NT2/D1 (cell line): Measurements from ENCODE around the gene TRAF1.

ENCODE experiments used
- DNase-seq: peaks from one replicate; pipeline ENCODE4 v3.0.0-alpha.2; 2011; ENCODE audit warnings: low read depth, low spot score
- H3K27me3 ChIP-seq: 2 replicates; pipeline ENCODE4 v1.6.0; 2011; ENCODE audit warnings: mild to moderate bottlenecking; ENCODE audit not compliant: insufficient read length, insufficient read depth
- H3K36me3 ChIP-seq: 2 replicates; pipeline ENCODE4 v1.6.1; 2011; ENCODE audit warnings: mild to moderate bottlenecking, low read length, mixed read lengths; ENCODE audit not compliant: insufficient read depth, insufficient read length
- H3K4me1 ChIP-seq: 2 replicates; pipeline ENCODE4 v1.5.1; 2011; ENCODE audit not compliant: insufficient read depth, insufficient read length
- H3K4me3 ChIP-seq: 2 replicates; pipeline ENCODE4 v1.5.1; 2011; ENCODE audit warnings: low read depth; ENCODE audit not compliant: insufficient read length
- H3K9ac ChIP-seq: 2 replicates; pipeline ENCODE4 v1.6.0; 2011; ENCODE audit warnings: low read depth; ENCODE audit not compliant: insufficient read length
- H3K9me3 ChIP-seq: 2 replicates; pipeline ENCODE4 v1.5.1; 2011; ENCODE audit warnings: mild to moderate bottlenecking, low read length; ENCODE audit not compliant: insufficient read depth
- SUZ12 ChIP-seq: IDR thresholded peaks from 2 replicates; pipeline ENCODE4 v1.6.1; 2011; ENCODE audit not compliant: insufficient read length, insufficient read depth; ENCODE audit errors: extremely low read depth
- YY1 ChIP-seq: IDR thresholded peaks from 2 replicates; pipeline ENCODE4 v1.6.1; 2011; ENCODE audit not compliant: insufficient read length, insufficient read depth
- ZNF274 ChIP-seq: IDR thresholded peaks from 2 replicates; pipeline ENCODE4 v1.6.1; 2011; ENCODE audit warnings: mild to moderate bottlenecking, low read depth, low read length

Gene TRAF1

GRCh38 chr9:120861935-120862334 lies 64.7 kb downstream of the TRAF1 start:
- no peak for TF ChIP-seq SUZ12
- no peak for TF ChIP-seq YY1
- no peak for TF ChIP-seq ZNF274
- Histone ChIP-seq H3K9me3 (no peaks in the 10 kb centered on the region), H3K9ac (no peak overlapping the region), H3K36me3 (peaks cover 92% of the 10 kb centered on the region), H3K4me1 (peaks cover 10% of the 10 kb centered on the region), H3K4me3 (no peak overlapping the region), H3K27me3 (no peaks in the 10 kb centered on the region)
- DNase-seq = no peak

DNA sequence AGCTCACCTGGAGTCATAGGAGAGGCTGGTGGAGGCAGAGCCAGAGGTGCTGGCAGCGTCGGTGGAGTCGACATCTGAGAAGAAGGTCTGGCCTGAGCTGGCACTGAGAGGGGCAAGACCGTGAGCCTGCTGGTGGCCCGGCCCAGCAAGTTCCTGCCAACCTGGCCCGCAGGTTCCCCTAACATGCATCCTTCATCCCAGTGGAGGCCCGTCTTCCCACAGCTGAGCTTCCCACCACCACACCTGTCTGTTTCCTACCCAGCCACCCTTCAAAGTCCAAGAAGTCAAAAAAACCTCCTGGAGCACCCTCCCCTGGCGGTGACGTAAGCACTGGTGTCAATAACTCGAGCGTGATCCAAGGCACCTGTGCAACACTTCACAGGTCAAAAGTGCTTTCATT lies 66.5 kb downstream of the TRAF1 start:
- no peak for TF ChIP-seq YY1
- Histone ChIP-seq H3K9me3 (no peaks in the 10 kb centered on the region), H3K4me1 (peaks cover 5% of the 10 kb centered on the region), H3K27me3 (no peaks in the 10 kb centered on the region), H3K36me3 (peaks cover 90% of the 10 kb centered on the region), H3K9ac (no peak overlapping the region), H3K4me3 (no peak overlapping the region)
- DNase-seq = no peak

DNA sequence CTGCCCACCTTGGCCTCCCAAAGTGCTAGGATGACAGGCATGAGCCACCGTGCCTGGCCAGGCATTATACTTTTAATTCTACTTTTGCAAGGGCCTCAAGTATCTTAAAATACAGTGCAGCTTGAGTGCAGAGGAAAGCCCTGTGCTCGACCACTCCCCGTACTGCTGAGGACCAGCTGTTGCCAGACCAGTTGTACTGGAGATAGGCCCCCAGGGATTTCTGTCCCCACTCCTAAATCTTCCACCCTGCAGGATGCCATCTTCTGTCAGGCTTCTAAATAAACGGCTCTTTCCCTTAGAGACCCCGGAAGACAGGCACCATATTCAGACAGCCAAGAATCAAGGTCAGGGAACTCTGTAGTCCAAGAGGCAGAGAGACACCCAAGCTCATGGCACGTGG lies 67.2 kb downstream of the TRAF1 start:
- TF ChIP-seq YY1 = no peak
- Histone ChIP-seq H3K4me3 (no peak overlapping the region), H3K36me3 (peaks cover 92% of the 10 kb centered on the region), H3K4me1 (peaks cover 5% of the 10 kb centered on the region), H3K9me3 (no peaks in the 10 kb centered on the region), H3K27me3 (no peaks in the 10 kb centered on the region), H3K9ac (no peak overlapping the region)
- DNase-seq = no peak

DNA sequence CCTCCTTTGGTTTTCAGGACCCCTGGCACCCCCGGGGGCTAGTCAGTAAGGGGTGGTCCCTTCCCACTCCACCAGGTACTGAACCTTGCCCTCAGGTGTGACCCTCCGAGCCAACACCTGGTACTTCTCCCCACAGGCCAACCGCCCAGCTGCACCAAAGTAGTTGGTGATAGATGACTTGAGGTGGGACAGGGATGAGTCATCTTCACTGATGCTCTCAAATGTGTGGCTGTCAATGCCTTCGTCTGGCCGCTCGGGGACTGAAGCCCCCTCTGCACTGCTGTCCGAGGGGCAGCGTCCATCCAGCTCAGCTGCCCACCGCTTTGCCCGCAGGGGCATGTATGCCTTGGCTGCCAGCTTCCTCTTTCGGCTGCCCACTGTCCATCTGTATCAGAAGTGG lies 68.7 kb downstream of the TRAF1 start:
- H3K4me1 ChIP-seq = peaks cover 3% of the 10 kb centered on the region
- TF ChIP-seq SUZ12 (no peak), ZNF274 (no peak), YY1 (no peak)
- DNase-seq = no peak
- no peak overlapping the region for H3K4me3 ChIP-seq
- no peaks in the 10 kb centered on the region for H3K27me3 ChIP-seq
- peaks cover 79% of the 10 kb centered on the region for H3K36me3 ChIP-seq
- H3K9me3 ChIP-seq = no peaks in the 10 kb centered on the region
- no peak overlapping the region for H3K9ac ChIP-seq

DNA sequence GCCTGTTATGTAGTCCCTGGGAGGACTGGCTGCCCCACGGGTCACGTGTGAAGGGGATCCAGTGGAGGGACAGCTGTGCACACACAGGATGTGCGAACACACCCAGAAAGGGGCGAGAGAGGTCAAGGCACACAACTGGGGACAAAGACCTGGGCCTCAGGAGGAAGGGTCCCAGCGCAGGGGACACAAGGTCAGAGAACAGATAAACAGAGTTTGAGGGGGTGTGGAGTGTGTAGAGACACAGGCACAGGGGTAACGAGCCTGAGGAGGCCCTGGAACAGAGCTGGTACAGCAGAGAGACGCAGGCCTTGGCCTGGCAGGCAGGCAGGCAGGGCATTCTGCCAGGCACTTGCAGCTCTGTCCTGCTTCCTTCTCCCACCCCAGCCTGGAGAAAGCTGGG lies 69.1 kb downstream of the TRAF1 start:
- Histone ChIP-seq H3K4me3 (no peak overlapping the region), H3K9me3 (no peaks in the 10 kb centered on the region), H3K27me3 (no peaks in the 10 kb centered on the region), H3K9ac (no peak overlapping the region), H3K4me1 (peaks cover 7% of the 10 kb centered on the region), H3K36me3 (peaks cover 75% of the 10 kb centered on the region)
- no peak for TF ChIP-seq YY1
- TF ChIP-seq SUZ12 = no peak
- no peak for TF ChIP-seq ZNF274
- no peak for DNase-seq

DNA sequence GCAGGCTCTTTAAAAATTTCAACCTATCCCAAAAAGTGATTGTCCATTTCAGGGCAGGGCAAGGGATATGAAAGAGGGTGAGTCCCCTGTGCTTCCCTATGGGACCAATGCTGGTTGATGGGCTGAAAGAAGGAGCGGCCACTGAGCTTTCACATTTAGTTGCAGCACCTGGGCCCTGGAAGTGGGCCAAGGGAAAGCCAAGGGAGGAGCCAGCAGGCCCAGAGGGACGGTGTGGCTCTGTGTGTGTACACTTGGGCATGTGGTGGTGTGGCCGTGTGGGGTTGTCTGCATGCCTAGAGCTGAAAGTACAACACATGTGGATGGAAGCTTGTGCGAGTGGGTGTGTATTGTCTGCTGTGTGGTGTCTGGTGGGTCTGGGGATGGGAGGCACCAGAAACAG lies 69.9 kb downstream of the TRAF1 start:
- H3K4me3 ChIP-seq = no peak overlapping the region
- H3K27me3 ChIP-seq = no peaks in the 10 kb centered on the region
- peaks cover 6% of the 10 kb centered on the region for H3K4me1 ChIP-seq
- no peak overlapping the region for H3K9ac ChIP-seq
- DNase-seq = no peak
- peaks cover 67% of the 10 kb centered on the region for H3K36me3 ChIP-seq
- TF ChIP-seq YY1 = no peak
- no peak for TF ChIP-seq ZNF274
- no peak for TF ChIP-seq SUZ12
- no peaks in the 10 kb centered on the region for H3K9me3 ChIP-seq

GRCh38 chr9:120855827-120856670 lies 70.5 kb downstream of the TRAF1 start:
- Histone ChIP-seq H3K27me3 (no peaks in the 10 kb centered on the region), H3K9ac (no peak overlapping the region), H3K36me3 (peaks cover 60% of the 10 kb centered on the region), H3K4me3 (no peak overlapping the region), H3K4me1 (peaks cover 12% of the 10 kb centered on the region), H3K9me3 (no peaks in the 10 kb centered on the region)
- TF ChIP-seq SUZ12 (no peak), YY1 (no peak), ZNF274 (no peak)
- DNase-seq = no peak
